Thoracic aorta (tissue), 2 donors: Measurements from ENCODE around the gene NRP2. TPM values are rescaled to one million over a fixed set of nuclear protein-coding genes. Genes with fewer than 3 reads are reported as not detected.

Source experiments
- ATAC-seq: fragments of 150-250 bp; one replicate; pipeline ENCODE4 v1.8.0; 2017; ENCODE audit warnings: low read depth; ENCODE audit not compliant: insufficient number of reproducible peaks, low FRiP score
- DNase-seq: peaks from one replicate; pipeline ENCODE4 v3.0.0-alpha.2; 2020; ENCODE audit warnings: low spot score
- H3K27ac ChIP-seq, 2 donors: fragments of 200-600 bp; sonication (generic); 1 replicate in 1 of 2; 2 replicates in 1 of 2; pipeline ENCODE4 v1.5.1; 2016; ENCODE audit warnings: mild to moderate bottlenecking in 2 of 2, moderate library complexity in 2 of 2
- H3K27me3 ChIP-seq: fragments of 200-600 bp; sonication (generic); replicated peaks from 2 replicates; pipeline ENCODE4 v1.6.0; 2016; ENCODE audit warnings: mild to moderate bottlenecking; ENCODE audit not compliant: insufficient read depth
- H3K36me3 ChIP-seq: fragments of 200-600 bp; sonication (generic); one replicate; pipeline ENCODE4 v1.5.1; 2016
- H3K4me1 ChIP-seq, 2 donors: fragments of 200-600 bp; sonication (generic); 1 replicate in 1 of 2; 2 replicates in 1 of 2; pipeline versions ENCODE4 v1.5.1 to v1.6.0; 2016; ENCODE audit warnings: low read depth in 2 of 2, mild to moderate bottlenecking in 1 of 2; ENCODE audit not compliant: control insufficient read depth in 1 of 2
- H3K4me3 ChIP-seq: fragments of 200-600 bp; sonication (generic); 2 replicates; pipeline ENCODE4 v1.5.1; 2016; ENCODE audit warnings: mild to moderate bottlenecking
- H3K9me3 ChIP-seq: fragments of 200-600 bp; sonication (generic); 2 replicates; pipeline ENCODE4 v1.5.1; 2016
- CTCF ChIP-seq: fragments of 200-600 bp; sonication (generic); IDR thresholded peaks from one replicate; pipeline ENCODE4 v1.5.1; 2019; ENCODE audit warnings: antibody characterized with exemption
- total RNA-seq, 2 donors: library from RNA; depleted of rRNA; stranded (reverse); fragments of >200 nt; gene quantifications; one replicate each; pipeline versions ENCODE4 v1.1.0 to v1.2.3, GENCODE V29; 2016

NRP2 gene
- total RNA-seq, 2 donors from 2014 or later, result 73.5 to 75.1 TPM

DNA sequence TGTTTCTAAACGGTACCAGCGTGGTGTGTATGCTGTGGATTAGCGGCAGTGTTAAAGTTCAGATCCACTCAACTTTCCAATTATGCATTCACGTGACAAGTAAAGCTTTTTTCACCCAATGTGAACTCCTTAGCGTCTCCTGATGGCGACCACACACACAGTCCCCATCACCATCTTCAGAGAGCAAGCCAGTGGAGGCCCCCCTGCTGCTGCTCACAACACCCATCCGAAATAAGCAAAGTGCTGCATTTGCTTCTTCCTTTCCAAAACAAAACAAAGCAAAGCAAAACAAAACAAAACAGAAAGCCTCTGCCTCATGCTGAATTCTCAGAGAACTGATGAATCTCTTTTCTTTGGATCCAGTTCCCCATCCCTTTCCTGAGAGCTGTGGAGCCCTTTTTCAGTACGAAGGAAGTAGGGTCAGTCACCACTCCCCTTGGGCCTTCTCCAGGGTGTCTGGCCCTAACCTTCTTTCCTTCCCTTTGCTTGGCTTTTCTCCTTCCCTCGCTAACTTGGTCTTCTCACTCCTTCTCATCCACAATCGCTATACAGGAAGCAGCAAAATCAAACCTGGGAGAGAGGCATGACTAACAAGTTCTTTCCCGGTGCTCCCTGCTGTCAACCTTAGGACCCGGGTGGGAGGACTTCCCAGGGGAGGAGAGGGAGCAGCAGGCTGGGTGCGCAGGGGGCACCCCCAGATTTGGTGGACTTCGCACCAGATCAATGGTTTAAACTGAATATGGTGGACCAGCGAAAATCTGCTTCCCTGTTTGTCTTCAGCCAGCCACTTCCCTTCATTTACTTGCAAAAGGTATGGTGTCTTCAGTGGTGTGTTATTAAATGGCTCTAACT lies 56.0 kb downstream of the NRP2 start:
- Histone ChIP-seq H3K27me3 (no peaks in the 10 kb centered on the region), H3K27ac (no peak overlapping the region), H3K4me1 (peaks cover 4 to 10% of the 10 kb centered on the region in 2 donors), H3K36me3 (peaks cover 9% of the 10 kb centered on the region), H3K4me3 (no peak overlapping the region), H3K9me3 (no peaks in the 10 kb centered on the region)
- ATAC-seq, result no peak
- no peak for DNase-seq
- no peak for TF ChIP-seq CTCF

- DNase-seq, result no peak
- Histone ChIP-seq H3K4me3 (no peak overlapping the region), H3K27ac (no peak overlapping the region), H3K27me3 (no peaks in the 10 kb centered on the region), H3K36me3 (peaks cover 9% of the 10 kb centered on the region), H3K9me3 (no peaks in the 10 kb centered on the region), H3K4me1 (peaks cover 3 to 9% of the 10 kb centered on the region in 2 donors)
- no peak for ATAC-seq
- TF ChIP-seq CTCF, result no peak
These were observed 57.3 kb downstream of the NRP2 start for GRCh38 chr2:205739620-205740019.

- Histone ChIP-seq H3K4me1 (peaks cover 0 to 4% of the 10 kb centered on the region in 2 donors), H3K27me3 (no peaks in the 10 kb centered on the region), H3K27ac (no peak overlapping the region), H3K4me3 (no peak overlapping the region), H3K36me3 (peaks cover 9% of the 10 kb centered on the region), H3K9me3 (no peaks in the 10 kb centered on the region)
- TF ChIP-seq CTCF, result no peak
- no peak for DNase-seq
- no peak for ATAC-seq
These were observed 58.1 kb downstream of the NRP2 start for GRCh38 chr2:205740381-205740780.

DNA sequence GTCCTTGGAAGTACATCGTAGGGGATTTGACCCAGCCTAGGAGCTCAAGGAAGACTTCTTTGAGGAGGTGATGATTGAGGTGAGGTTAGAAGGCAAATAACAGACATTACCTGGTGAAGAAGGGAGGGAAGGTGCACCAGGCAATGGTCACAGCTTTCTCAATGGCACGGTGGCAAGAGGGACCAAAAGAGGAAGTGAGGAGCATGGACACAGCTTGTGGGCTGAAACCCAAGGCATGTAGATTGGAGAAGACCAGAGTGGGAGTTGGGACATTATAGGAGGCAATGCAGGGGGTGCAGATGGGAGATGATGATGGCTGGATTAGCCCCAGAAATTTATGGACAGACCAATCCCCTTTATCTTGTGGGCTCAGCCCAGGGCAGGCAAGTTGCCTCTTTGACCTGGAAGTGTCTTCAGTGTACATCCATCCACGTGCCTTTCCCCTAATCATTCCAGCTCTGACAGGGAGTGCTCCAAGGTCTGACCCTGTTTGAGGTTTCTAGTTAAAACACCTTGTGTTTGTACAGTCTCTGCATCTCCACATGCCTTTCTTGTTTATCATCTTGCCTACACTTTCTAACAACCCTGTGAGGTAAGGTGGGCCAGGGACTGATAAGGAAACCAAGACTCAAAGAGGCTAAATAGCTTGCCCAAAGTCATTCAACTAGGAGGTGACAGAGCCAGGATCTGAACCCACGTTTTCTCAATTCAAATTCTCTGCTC lies 59.1 kb downstream of the NRP2 start:
- H3K4me3 ChIP-seq, result no peak overlapping the region
- no peaks in the 10 kb centered on the region for H3K9me3 ChIP-seq
- DNase-seq (no peak), ATAC-seq (no peak)
- peaks cover 0 to 4% of the 10 kb centered on the region in 2 donors for H3K4me1 ChIP-seq
- no peak overlapping the region for H3K27ac ChIP-seq
- H3K36me3 ChIP-seq, result peaks cover 9% of the 10 kb centered on the region
- no peaks in the 10 kb centered on the region for H3K27me3 ChIP-seq
- TF ChIP-seq CTCF, result no peak

GRCh38 chr2:205743137-205743536 lies 60.8 kb downstream of the NRP2 start:
- no peak for ATAC-seq
- TF ChIP-seq CTCF, result no peak
- H3K9me3 ChIP-seq, result no peaks in the 10 kb centered on the region
- no peak overlapping the region for H3K4me3 ChIP-seq
- H3K27me3 ChIP-seq, result no peaks in the 10 kb centered on the region
- peaks cover 3% of the 10 kb centered on the region for H3K36me3 ChIP-seq
- DNase-seq, result no peak
- peaks cover 0 to 4% of the 10 kb centered on the region in 2 donors for H3K4me1 ChIP-seq
- no peak overlapping the region for H3K27ac ChIP-seq
